GM12878 (cell line): ENCODE data around the gene RPL7A. TPM values are rescaled to one million over a fixed set of nuclear protein-coding genes. Genes with fewer than 3 reads are reported as not detected.

ENCODE experiments used
- BMI1 ChIP-seq: fragments of 450-650 bp; IDR thresholded peaks from 2 replicates; pipeline ENCODE4 v1.6.1; 2016; ENCODE audit warnings: mild to moderate bottlenecking, moderate library complexity, borderline replicate concordance
- CTCF ChIP-seq, 3 experiments: IDR thresholded peaks in 2 of 3; conservative IDR thresholded peaks in 1 of 3; 2 replicates each; pipeline ENCODE4 v1.5.1; 2011; ENCODE audit warnings: low read depth in 3 of 3, low read length in 3 of 3, mild to moderate bottlenecking in 3 of 3, control low read depth in 2 of 3, moderate library complexity in 2 of 3, inconsistent platforms in 1 of 3, mixed read lengths in 1 of 3; ENCODE audit not compliant: control insufficient read depth in 2 of 3, insufficient read depth in 1 of 3; ENCODE audit errors: extremely low read depth in 1 of 3
- EGR1 ChIP-seq, 2 experiments: IDR thresholded peaks; 1 replicate in 1 of 2; 2 replicates in 1 of 2; pipeline ENCODE4 v1.6.1; 2011 to 2012; ENCODE audit warnings: low read depth in 2 of 2, low read length in 2 of 2, borderline replicate concordance in 1 of 2, mild to moderate bottlenecking in 1 of 2, moderate library complexity in 1 of 2
- FOXK2 ChIP-seq: fragments of 450-650 bp; IDR thresholded peaks from 2 replicates; pipeline ENCODE4 v1.6.1; 2017; ENCODE audit warnings: mild to moderate bottlenecking, moderate library complexity
- JUND ChIP-seq: IDR thresholded peaks from 2 replicates; pipeline ENCODE4 v1.6.1; 2012; ENCODE audit warnings: low read depth, mild to moderate bottlenecking, low read length, improper control_type of control experiment, moderate library complexity
- MYC ChIP-seq: IDR thresholded peaks from 2 replicates; pipeline ENCODE4 v1.6.1; 2011; ENCODE audit warnings: mild to moderate bottlenecking, low read length, moderate library complexity, inconsistent platforms; ENCODE audit not compliant: insufficient read depth, insufficient replicate concordance, insufficient read length, severe bottlenecking
- NFXL1 ChIP-seq: fragments of 450-650 bp; IDR thresholded peaks from 2 replicates; pipeline ENCODE4 v1.6.1; 2017; ENCODE audit warnings: antibody characterized with exemption, mild to moderate bottlenecking, borderline replicate concordance
- NRF1 ChIP-seq: conservative IDR thresholded peaks from 2 replicates; pipeline ENCODE4 v1.6.1; 2011; ENCODE audit warnings: mild to moderate bottlenecking, low read depth, low read length, improper control_type of control experiment
- PAX5 ChIP-seq: IDR thresholded peaks from 2 replicates; pipeline ENCODE4 v1.6.1; 2011; ENCODE audit warnings: low read depth, low read length, borderline replicate concordance
- RB1 ChIP-seq: fragments of 450-650 bp; formaldehyde crosslinking; IDR thresholded peaks from 2 replicates; pipeline ENCODE4 v1.6.1; 2017; ENCODE audit warnings: mild to moderate bottlenecking, borderline replicate concordance
- REST ChIP-seq: IDR thresholded peaks from 2 replicates; pipeline ENCODE4 v1.6.1; 2012; ENCODE audit warnings: mild to moderate bottlenecking, low read depth, low read length
- SUPT20H ChIP-seq: IDR thresholded peaks from 2 replicates; pipeline ENCODE4 v1.6.1; 2011; ENCODE audit warnings: low read depth, mild to moderate bottlenecking, low read length, moderate library complexity, borderline replicate concordance; ENCODE audit not compliant: control insufficient read depth
- ZBTB11 ChIP-seq: fragments of 450-650 bp; formaldehyde crosslinking; IDR thresholded peaks from 2 replicates; pipeline ENCODE4 v1.5.0; 2022; ENCODE audit warnings: mild to moderate bottlenecking, missing genetic modification characterization
- ZNF384 ChIP-seq: IDR thresholded peaks from 2 replicates; pipeline ENCODE4 v1.6.1; 2012; ENCODE audit warnings: low read depth, mild to moderate bottlenecking, low read length, improper control_type of control experiment, borderline replicate concordance
- ZNF592 ChIP-seq: fragments of 450-650 bp; IDR thresholded peaks from 2 replicates; pipeline ENCODE4 v1.6.1; 2017; ENCODE audit warnings: mild to moderate bottlenecking, moderate library complexity
- polyA plus RNA-seq, 11 experiments: library from polyadenylated mRNA; depleted of rRNA in 4 of 11; unstranded in 6 of 11; stranded (reverse) in 5 of 11; fragments of >200 nt; fragmentation: Nextera tagmentation in 4 of 11; fragmentation: Illumina TruSeq in 1 of 11; extraction: Ambion mirVana in 4 of 11; extraction: Trizol in 1 of 11; gene quantifications; 1 replicate in 1 of 11; 2 replicates in 10 of 11; pipeline versions ENCODE4 v1.2.1 to v1.2.3, GENCODE V29; 2011 to 2016; ENCODE audit warnings: inconsistent platforms in 2 of 11, missing spikeins in 2 of 11, low read depth in 1 of 11
- total RNA-seq, 4 experiments: library from RNA; depleted of rRNA in 3 of 4; stranded (reverse); fragments of >200 nt in 3 of 4; fragmentation: Illumina TruSeq in 1 of 4; extraction: Trizol in 1 of 4; gene quantifications; 2 replicates each; pipeline versions ENCODE4 v1.2.1 to v1.2.3, GENCODE V29; 2013 to 2021

The RPL7A gene
- total and polyA plus RNA-seq, 10 of the 15 experiments (the other 5 are each of a cell fraction or from before 2014, with no cell fraction given): 917 to 5,193 (median 3,326) TPM

DNA sequence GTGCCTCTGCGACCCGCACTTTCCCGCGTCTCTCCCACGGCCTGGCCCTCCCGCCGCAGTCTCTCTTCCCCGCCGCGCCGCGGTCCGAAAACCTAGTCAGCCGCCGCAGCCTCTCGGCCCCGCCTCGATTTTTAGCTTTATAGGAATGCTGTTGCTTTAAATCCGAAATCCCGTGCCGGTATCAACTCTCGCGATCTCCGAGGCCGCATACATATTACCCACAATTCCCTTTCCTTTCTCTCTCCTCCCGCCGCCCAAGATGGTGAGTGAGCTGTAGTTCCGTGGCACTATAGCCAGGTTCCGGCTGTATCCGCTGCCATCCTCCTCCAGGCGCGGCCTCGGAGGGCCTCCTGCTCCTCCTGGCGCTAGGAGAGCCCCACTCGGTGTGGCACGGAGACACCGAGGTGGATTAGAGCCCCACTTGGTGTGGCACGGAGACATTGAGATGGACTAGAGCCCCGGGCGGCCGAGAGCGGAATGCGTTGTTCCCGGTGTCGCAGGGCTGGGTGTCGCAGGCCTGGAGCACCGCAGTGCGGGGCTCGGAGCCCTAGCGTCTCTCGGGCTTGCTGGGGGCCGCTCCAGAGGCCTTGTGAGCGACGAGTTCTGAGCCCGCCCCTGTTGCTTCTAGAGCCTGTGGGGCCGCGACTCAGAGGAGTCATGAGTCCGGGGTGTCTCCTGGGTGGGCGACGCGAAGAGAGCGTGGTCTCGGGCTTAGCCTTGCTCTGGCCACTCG is at the start of gene RPL7A, which contains the start of gene MED22 (continued):
- TF ChIP-seq CTCF (IDR thresholded peaks at IDR 0.05 in 2 of 3, conservative IDR thresholded peaks at IDR 0.05 in 1 of 3; ENCODE audit: control insufficient read depth in 2 of 3, extremely low read depth in 1 of 3, insufficient read depth in 1 of 3, low read depth in 3 of 3, low read length in 3 of 3) (no peak), RB1 (peak; percentile 99), MYC (peak; percentile 95), NFXL1 (no peak), EGR1 (IDR thresholded peaks at IDR 0.05; ENCODE audit: borderline replicate concordance in 1 of 2, low read depth in 2 of 2, low read length in 2 of 2) (no peak), JUND (no peak), PAX5 (peak; percentile 40), FOXK2 (no peak), ZBTB11 (CRISPR knock-in tag) (no peak), SUPT20H (no peak), BMI1 (no peak), REST (peak; percentile 56; the same call in 1 of the 2 replicates), ZNF592 (no peak), NRF1 (no peak), ZNF384 (no peak)
